Liver (tissue), 9 donors: ENCODE measurements around the gene NMBR. TPM values are rescaled to one million over a fixed set of nuclear protein-coding genes. Genes with fewer than 3 reads are reported as not detected.

ENCODE experiments used
- DNase-seq: peaks from one replicate; pipeline ENCODE4 v3.0.0-alpha.2; 2017; ENCODE audit warnings: low spot score
- H3K27ac ChIP-seq, 2 donors: one replicate each; pipeline ENCODE4 v1.7.0; 2013; ENCODE audit warnings: inconsistent platforms in 2 of 2, low read length in 2 of 2, control low read depth in 1 of 2, low read depth in 1 of 2, mild to moderate bottlenecking in 1 of 2
- H3K27me3 ChIP-seq, 4 donors: one replicate each; pipeline versions ENCODE4 v1.6.1 to v1.7.0; 2013; ENCODE audit warnings: low read length in 3 of 4, inconsistent platforms in 1 of 4, mild to moderate bottlenecking in 1 of 4, moderate library complexity in 1 of 4; ENCODE audit not compliant: control insufficient read depth in 4 of 4, insufficient read depth in 4 of 4
- H3K36me3 ChIP-seq, 4 donors: one replicate each; pipeline versions ENCODE4 v1.6.1 to v1.7.0; 2013; ENCODE audit warnings: low read length in 3 of 4, mild to moderate bottlenecking in 3 of 4, low read depth in 1 of 4, moderate library complexity in 1 of 4; ENCODE audit not compliant: control insufficient read depth in 4 of 4, insufficient read depth in 3 of 4
- H3K4me1 ChIP-seq, 4 donors: one replicate each; pipeline versions ENCODE4 v1.6.1 to v1.7.0; 2013; ENCODE audit warnings: low read length in 3 of 4, mild to moderate bottlenecking in 3 of 4, moderate library complexity in 1 of 4; ENCODE audit not compliant: control insufficient read depth in 4 of 4, insufficient read depth in 4 of 4
- H3K4me3 ChIP-seq, 3 donors: one replicate each; pipeline versions ENCODE4 v1.6.1 to v1.7.0; 2013; ENCODE audit warnings: low read length in 3 of 3, control low read depth in 1 of 3, low read depth in 1 of 3, mild to moderate bottlenecking in 1 of 3
- H3K9ac ChIP-seq, 2 donors: one replicate each; pipeline ENCODE4 v1.7.0; 2013; ENCODE audit warnings: low read length in 2 of 2, mild to moderate bottlenecking in 2 of 2, moderate library complexity in 2 of 2, control low read depth in 1 of 2, low read depth in 1 of 2
- H3K9me3 ChIP-seq, 4 donors: one replicate each; pipeline versions ENCODE4 v1.6.1 to v1.7.0; 2013; ENCODE audit warnings: low read length in 3 of 4; ENCODE audit not compliant: control insufficient read depth in 4 of 4
- ATF3 ChIP-seq: IDR thresholded peaks from 2 replicates; pipeline ENCODE4 v1.6.1; 2016; ENCODE audit warnings: antibody characterized with exemption
- EGR1 ChIP-seq, 2 donors: IDR thresholded peaks; 2 replicates each; pipeline ENCODE4 v1.6.1; 2016 to 2018; ENCODE audit warnings: antibody characterized with exemption in 2 of 2, low read depth in 2 of 2
- FOXA1 ChIP-seq: IDR thresholded peaks from 2 replicates; pipeline ENCODE4 v1.6.1; 2016; ENCODE audit warnings: antibody characterized with exemption
- FOXA2 ChIP-seq: IDR thresholded peaks from 2 replicates; pipeline ENCODE4 v1.6.1; 2016; ENCODE audit warnings: antibody characterized with exemption
- GABPA ChIP-seq, 2 donors: IDR thresholded peaks in 1 of 2; conservative IDR thresholded peaks in 1 of 2; 2 replicates each; pipeline ENCODE4 v1.6.1; 2016; ENCODE audit warnings: antibody characterized with exemption in 2 of 2, mild to moderate bottlenecking in 1 of 2, moderate library complexity in 1 of 2
- HNF4A ChIP-seq, 2 donors: conservative IDR thresholded peaks; 2 replicates each; pipeline ENCODE4 v1.6.1; 2016; ENCODE audit warnings: antibody characterized with exemption in 2 of 2, mild to moderate bottlenecking in 2 of 2
- HNF4G ChIP-seq: IDR thresholded peaks from 2 replicates; pipeline ENCODE4 v1.6.1; 2016; ENCODE audit warnings: antibody characterized with exemption
- JUND ChIP-seq, 2 donors: IDR thresholded peaks; 2 replicates each; pipeline ENCODE4 v1.6.1; 2016; ENCODE audit warnings: antibody characterized with exemption in 2 of 2
- MAX ChIP-seq: IDR thresholded peaks from 2 replicates; pipeline ENCODE4 v1.6.1; 2016; ENCODE audit warnings: antibody characterized with exemption
- NR2F2 ChIP-seq: IDR thresholded peaks from 2 replicates; pipeline ENCODE4 v1.6.1; 2016; ENCODE audit warnings: antibody characterized with exemption
- RAD21 ChIP-seq, 2 donors: IDR thresholded peaks; 2 replicates each; pipeline ENCODE4 v1.6.1; 2016; ENCODE audit warnings: antibody characterized with exemption in 2 of 2, mild to moderate bottlenecking in 2 of 2
- REST ChIP-seq: IDR thresholded peaks from 2 replicates; pipeline ENCODE4 v1.6.1; 2016; ENCODE audit warnings: antibody characterized with exemption, mild to moderate bottlenecking
- SP1 ChIP-seq: IDR thresholded peaks from 2 replicates; pipeline ENCODE4 v1.6.1; 2018; ENCODE audit warnings: antibody characterized with exemption, mild to moderate bottlenecking
- TAF1 ChIP-seq: conservative IDR thresholded peaks from 2 replicates; pipeline ENCODE4 v1.6.1; 2016; ENCODE audit warnings: antibody characterized with exemption, mild to moderate bottlenecking
- YY1 ChIP-seq: IDR thresholded peaks from 2 replicates; pipeline ENCODE4 v1.6.1; 2016; ENCODE audit warnings: antibody characterized with exemption, mild to moderate bottlenecking
- ZBTB33 ChIP-seq: IDR thresholded peaks from 2 replicates; pipeline ENCODE4 v1.6.1; 2016; ENCODE audit warnings: antibody characterized with exemption
- WGBS: extraction: QIAGEN DNeasy Blood & Tissue Kit; methylation state at CpG from one replicate; pipeline ENCODE4 v1.1.7; 2013; 5-methylcytosine and 5-hydroxymethylcytosine counted together
- polyA plus RNA-seq, 2 donors: library from polyadenylated mRNA; stranded (reverse) in 1 of 2; unstranded in 1 of 2; fragments of 200-250 nt in 1 of 2; fragments of >200 nt in 1 of 2; fragmentation: Nextera tagmentation in 1 of 2; extraction: Ambion mirVana in 1 of 2; gene quantifications; one replicate each; pipeline versions ENCODE4 v1.2.1 to v1.2.3, GENCODE V29; 2013 to 2015
- total RNA-seq, 2 donors: library from RNA; depleted of rRNA; stranded (reverse); fragments of >200 nt; gene quantifications; one replicate each; pipeline ENCODE4 v1.2.3, GENCODE V29; 2014
- TF ChIP-seq, protein P1 (sequence below): fragments of 150-350 bp; IDR thresholded peaks from 2 replicates; pipeline ENCODE4 v1.5.1; 2017; ENCODE audit warnings: improper control_type of control experiment, low read depth, low read length; ENCODE audit not compliant: missing input control
- donor health status: healthy.
- donor health status: healthy.
- donor health status: healthy.
- donor health status: healthy.
- donor health status: healthy.

Gene NMBR
- total and polyA plus RNA-seq, 4 donors: not detected

DNA sequence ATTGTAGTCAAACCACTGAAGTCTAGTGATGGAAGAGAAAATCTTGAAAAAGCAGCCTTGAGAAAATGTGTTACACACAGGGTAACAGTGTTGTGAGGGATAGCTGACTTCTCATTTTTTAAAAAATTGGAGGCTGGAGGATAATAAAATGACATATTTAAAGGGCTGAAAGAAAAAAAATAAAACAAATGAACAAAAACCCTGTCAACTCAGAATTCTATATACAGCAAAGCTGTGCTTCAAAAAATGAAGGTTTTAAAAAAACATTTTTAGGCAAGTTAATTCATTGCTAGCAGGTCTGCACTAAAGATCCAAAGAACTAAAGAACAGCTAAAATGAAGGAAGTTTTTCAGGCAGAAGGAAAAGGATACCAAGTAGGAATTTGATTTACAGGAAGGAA lies 31.2 kb upstream of the NMBR start:
- H3K36me3 ChIP-seq: peaks cover 0 to 24% (median 15%) of the 10 kb centered on the region in 4 donors
- no peak for DNase-seq
- no peak overlapping the region for H3K4me3 ChIP-seq
- H3K9ac ChIP-seq: no peak overlapping the region
- H3K9me3 ChIP-seq: no peaks in the 10 kb centered on the region
- no peak for TF ChIP-seq FOXA1
- no peak overlapping the region for H3K27ac ChIP-seq
- no peaks in the 10 kb centered on the region for H3K27me3 ChIP-seq
- H3K4me1 ChIP-seq: no peaks in the 10 kb centered on the region

GRCh38 chr6:142174703-142175102 lies 27.8 kb upstream of the NMBR start:
- DNase-seq: no peak
- Histone ChIP-seq H3K27me3 (no peaks in the 10 kb centered on the region), H3K36me3 (peaks cover 0 to 26% (median 23%) of the 10 kb centered on the region in 4 donors)

DNA sequence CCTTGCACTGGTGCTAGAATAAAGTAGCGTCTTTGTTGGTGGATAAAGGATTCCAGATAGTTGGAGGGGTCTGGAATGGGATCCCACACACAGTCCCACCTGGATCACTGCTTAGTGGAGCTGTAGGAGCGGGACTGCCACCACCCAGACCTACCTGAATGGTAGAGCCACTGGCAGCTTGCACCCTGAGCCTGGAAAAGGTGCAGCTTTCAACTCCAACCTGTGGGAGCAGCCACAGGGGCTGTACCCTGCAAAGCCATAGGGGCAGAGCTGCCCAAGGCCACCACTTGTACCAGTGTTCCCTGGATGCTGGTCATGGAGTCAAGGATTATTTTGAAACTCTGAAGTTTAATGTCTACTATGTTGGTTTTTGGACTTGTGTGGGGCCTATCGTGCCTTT lies 27.1 kb upstream of the NMBR start:
- H3K9ac ChIP-seq: no peak overlapping the region
- peaks cover 0 to 29% (median 24%) of the 10 kb centered on the region in 4 donors for H3K36me3 ChIP-seq
- 97% methylated on average over 3 of the region's 3 CpGs for WGBS
- no peak for TF ChIP-seq GABPA (IDR thresholded peaks at IDR 0.05 in 1 of 2, conservative IDR thresholded peaks at IDR 0.05 in 1 of 2)
- TF ChIP-seq ZBTB33: no peak
- TF ChIP-seq YY1: no peak
- TF ChIP-seq REST: no peak
- no peak for TF ChIP-seq ATF3
- TF ChIP-seq, protein P1, sequence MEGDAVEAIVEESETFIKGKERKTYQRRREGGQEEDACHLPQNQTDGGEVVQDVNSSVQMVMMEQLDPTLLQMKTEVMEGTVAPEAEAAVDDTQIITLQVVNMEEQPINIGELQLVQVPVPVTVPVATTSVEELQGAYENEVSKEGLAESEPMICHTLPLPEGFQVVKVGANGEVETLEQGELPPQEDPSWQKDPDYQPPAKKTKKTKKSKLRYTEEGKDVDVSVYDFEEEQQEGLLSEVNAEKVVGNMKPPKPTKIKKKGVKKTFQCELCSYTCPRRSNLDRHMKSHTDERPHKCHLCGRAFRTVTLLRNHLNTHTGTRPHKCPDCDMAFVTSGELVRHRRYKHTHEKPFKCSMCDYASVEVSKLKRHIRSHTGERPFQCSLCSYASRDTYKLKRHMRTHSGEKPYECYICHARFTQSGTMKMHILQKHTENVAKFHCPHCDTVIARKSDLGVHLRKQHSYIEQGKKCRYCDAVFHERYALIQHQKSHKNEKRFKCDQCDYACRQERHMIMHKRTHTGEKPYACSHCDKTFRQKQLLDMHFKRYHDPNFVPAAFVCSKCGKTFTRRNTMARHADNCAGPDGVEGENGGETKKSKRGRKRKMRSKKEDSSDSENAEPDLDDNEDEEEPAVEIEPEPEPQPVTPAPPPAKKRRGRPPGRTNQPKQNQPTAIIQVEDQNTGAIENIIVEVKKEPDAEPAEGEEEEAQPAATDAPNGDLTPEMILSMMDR: no peak
- TF ChIP-seq SP1: no peak
- no peak for TF ChIP-seq TAF1
- TF ChIP-seq HNF4A (conservative IDR thresholded peaks at IDR 0.05): no peak
- no peak for TF ChIP-seq FOXA2

More at GRCh38 chr6:142174703-142175102, 27.8 kb upstream of the NMBR start:
- Histone ChIP-seq H3K4me1 (peaks cover 0 to 10% (median 5%) of the 10 kb centered on the region in 4 donors), H3K27ac (no peak overlapping the region), H3K9ac (no peak overlapping the region), H3K9me3 (no peaks in the 10 kb centered on the region), H3K4me3 (no peak overlapping the region)
- 90% methylated on average over 6 of the region's 6 CpGs for WGBS
- no peak for TF ChIP-seq EGR1 (IDR thresholded peaks at IDR 0.05; ENCODE audit: low read depth in 2 of 2)
- TF ChIP-seq RAD21 (IDR thresholded peaks at IDR 0.05): no peak
- no peak for TF ChIP-seq HNF4A (conservative IDR thresholded peaks at IDR 0.05)
- TF ChIP-seq NR2F2: no peak
- TF ChIP-seq JUND (IDR thresholded peaks at IDR 0.05): no peak
- no peak for TF ChIP-seq MAX
- TF ChIP-seq, protein P1: no peak
- no peak for TF ChIP-seq YY1
- TF ChIP-seq FOXA1: no peak
- TF ChIP-seq ATF3: no peak
- TF ChIP-seq HNF4G: no peak
- TF ChIP-seq GABPA (IDR thresholded peaks at IDR 0.05 in 1 of 2, conservative IDR thresholded peaks at IDR 0.05 in 1 of 2): no peak
- TF ChIP-seq FOXA2: no peak

More for the DNA sequence above, 27.1 kb upstream of the NMBR start:
- Histone ChIP-seq H3K4me3 (no peak overlapping the region), H3K4me1 (peaks cover 0 to 10% (median 5%) of the 10 kb centered on the region in 4 donors), H3K27ac (no peak overlapping the region), H3K27me3 (no peaks in the 10 kb centered on the region), H3K9me3 (no peaks in the 10 kb centered on the region)
- DNase-seq: no peak
